NCI-H526 treated with DMSO at 0.1 percent for 48 hours (cell line): ENCODE measurements around the gene EPB41L1.

Source experiments
- DNase-seq: peaks from one replicate; lab custom pipeline; 2025; lab: John Stamatoyannopoulos, UW

EPB41L1 gene

GRCh38 chr20:36281785-36282380, 127.3 kb downstream of the EPB41L1 start:
- no peak for DNase-seq
